Motor neuron (in vitro differentiated cells): ENCODE results near the gene DLG2. TPM values are rescaled to one million over a fixed set of nuclear protein-coding genes. Genes with fewer than 3 reads are reported as not detected.

Source experiments
- ATAC-seq, 8 experiments: fragments of 200-7000 bp; cut with Tn5 transposase; replicated peaks in 6 of 8; 2 replicates each; pipeline ENCODE4 v1.8.0; 2021; ENCODE audit warnings: mild to moderate bottlenecking in 8 of 8, moderate library complexity in 8 of 8
- H3K27ac ChIP-seq, 2 donors: fragments of 250-450 bp; sonication (Bioruptor Pico); 2 replicates each; pipeline ENCODE4 v1.9.0; 2021; ENCODE audit warnings: antibody characterized with exemption in 2 of 2, mild to moderate bottlenecking in 2 of 2, moderate library complexity in 1 of 2
- H3K4me1 ChIP-seq, 2 donors: fragments of 250-450 bp; sonication (Bioruptor Pico); replicated peaks in 1 of 2; 2 replicates each; pipeline ENCODE4 v1.6.1; 2021; ENCODE audit warnings: antibody characterized with exemption in 2 of 2, mild to moderate bottlenecking in 2 of 2, moderate library complexity in 1 of 2
- H3K4me3 ChIP-seq, 5 donors: fragments of 250-450 bp; sonication (Bioruptor Pico); 2 replicates each; pipeline ENCODE4 v1.9.0; 2021; ENCODE audit warnings: antibody characterized with exemption in 5 of 5, mild to moderate bottlenecking in 5 of 5, moderate library complexity in 4 of 5
- WGBS, 10 experiments: fragments of 450-650 bp; shearing (Covaris generic); methylation state at CpG; one replicate each; pipeline ENCODE4 v1.0.0; 2022; 5-methylcytosine and 5-hydroxymethylcytosine counted together
- in situ Hi-C, 9 experiments: fragments of 400-800 bp; cut with MboI; loops; one replicate each; pipeline ENCODE4 v1.15.0; 2021; ENCODE audit warnings: low sequenced_read_pairs in 9 of 9, low pct_unique_long_range_greater_than_20kb in 2 of 9; ENCODE audit not compliant: unreplicated experiment in 9 of 9
- total RNA-seq, 8 experiments: library from RNA; unstranded; fragments of 300-600 nt; gene quantifications; 2 replicates each; pipeline versions ENCODE4 v1.2.3 to v1.2.4, GENCODE V29; 2022

The DLG2 gene
- total RNA-seq, 8 experiments from 2014 or later = 1.3 to 17.5 (median 6.5) TPM

DNA sequence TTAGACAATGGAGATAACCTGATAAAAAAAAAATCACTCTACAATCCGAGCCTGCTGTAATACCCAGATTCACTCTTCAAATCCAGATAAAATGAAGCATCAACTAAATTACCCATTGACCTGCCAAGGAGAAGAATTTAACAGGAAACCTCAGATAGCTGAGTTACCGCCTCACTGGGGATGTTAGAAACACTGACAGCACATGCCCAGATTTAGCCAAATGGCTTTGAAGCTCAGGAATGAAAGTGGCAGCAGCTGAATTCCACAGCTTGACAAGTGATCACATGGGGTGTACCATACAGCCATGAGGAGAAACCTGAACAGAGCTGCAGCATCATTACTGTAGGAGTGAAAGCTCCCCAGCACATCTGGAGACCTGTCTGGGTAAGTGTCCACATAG, 807.6 kb downstream of the DLG2 start:
- Histone ChIP-seq H3K4me1 (no peaks in the 10 kb centered on the region), H3K4me3 (no peak overlapping the region), H3K27ac (no peak overlapping the region)
- 60 to 100% (median 84%) methylated on average over 1 to 2 of the region's 2 CpGs; no CpG with 5 or more reads in 4 of the 10 experiments for WGBS, 10 experiments
- no peak for ATAC-seq
- in situ Hi-C loops = loop anchor here in 2 of 9 experiments (25.0 kb wide), 1 partner anchor 768 kb away; no protein-coding TSS in a partner anchor

GRCh38 chr11:84819128-84819527, 808.0 kb downstream of the DLG2 start:
- H3K27ac ChIP-seq = no peak overlapping the region
- H3K4me1 ChIP-seq = no peaks in the 10 kb centered on the region
- WGBS, 10 experiments = 13 to 67% methylated on average over 1 of the region's 1 CpG; no CpG with 5 or more reads in 8 of the 10 experiments
- ATAC-seq = no peak
- in situ Hi-C loops = loop anchor here in 2 of 9 experiments (25.0 kb wide), 1 partner anchor 768 kb away; no protein-coding TSS in a partner anchor
- H3K4me3 ChIP-seq = no peak overlapping the region

DNA sequence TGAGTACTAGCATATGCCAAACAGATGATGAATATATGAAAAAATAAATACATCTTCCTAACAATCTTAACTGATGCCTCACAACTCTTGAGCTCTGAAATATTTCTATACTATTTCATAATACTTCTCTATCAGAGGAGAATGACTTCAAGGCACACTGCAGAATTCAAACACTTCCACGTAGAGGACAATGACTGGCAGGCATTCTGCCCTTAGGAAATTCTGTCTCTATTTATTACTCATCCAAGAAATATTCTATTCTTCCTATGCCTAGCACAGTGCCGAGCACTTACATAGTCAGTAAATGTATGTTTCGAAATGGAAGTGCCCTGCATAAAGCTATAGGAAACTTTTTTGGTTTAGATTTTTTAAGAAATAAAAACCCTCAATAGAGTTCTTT, 809.1 kb downstream of the DLG2 start:
- Histone ChIP-seq H3K27ac (no peak overlapping the region), H3K4me3 (no peak overlapping the region), H3K4me1 (no peaks in the 10 kb centered on the region)
- in situ Hi-C loops = loop anchor here in 2 of 9 experiments (25.0 kb wide), 1 partner anchor 769 kb away; no protein-coding TSS in a partner anchor
- 6 to 64% (median 42%) methylated on average over 2 to 3 of the region's 3 CpGs; no CpG with 5 or more reads in 1 of the 10 experiments for WGBS, 10 experiments
- ATAC-seq = peak in 3 of 8 experiments; percentile 38 to 74 (median 74)

- WGBS, 10 experiments = 0 to 100% (median 57%) methylated on average over 1 to 3 of the region's 3 CpGs; no CpG with 5 or more reads in 1 of the 10 experiments
- H3K4me1 ChIP-seq = no peaks in the 10 kb centered on the region
- no peak overlapping the region for H3K4me3 ChIP-seq
- ATAC-seq = peak in 5 of 8 experiments; percentile 25 to 94 (median 76)
- H3K27ac ChIP-seq = no peak overlapping the region
- in situ Hi-C loops = loop anchor here in 2 of 9 experiments (25.0 kb wide), 1 partner anchor 775 kb away; no protein-coding TSS in a partner anchor
These were observed 814.6 kb downstream of the DLG2 start for GRCh38 chr11:84812471-84812969.

GRCh38 chr11:84806354-84806753, 820.8 kb downstream of the DLG2 start:
- in situ Hi-C loops = loop anchor here in 2 of 9 experiments (25.0 kb wide), 1 partner anchor 781 kb away; no protein-coding TSS in a partner anchor
- Histone ChIP-seq H3K4me1 (no peaks in the 10 kb centered on the region), H3K27ac (no peak overlapping the region), H3K4me3 (no peak overlapping the region)
- 27 to 100% (median 91%) methylated on average over 1 to 2 of the region's 2 CpGs; no CpG with 5 or more reads in 1 of the 10 experiments for WGBS, 10 experiments
- no peak for ATAC-seq

- Histone ChIP-seq H3K4me1 (no peaks in the 10 kb centered on the region), H3K27ac (no peak overlapping the region), H3K4me3 (no peak overlapping the region)
- in situ Hi-C loops = loop anchor here in 2 of 9 experiments (25.0 kb wide), 1 partner anchor 783 kb away; no protein-coding TSS in a partner anchor
- 50 to 87% (median 63%) methylated on average over 1 of the region's 1 CpG; no CpG with 5 or more reads in 2 of the 10 experiments for WGBS, 10 experiments
- ATAC-seq = no peak
These were observed 823.1 kb downstream of the DLG2 start for GRCh38 chr11:84804041-84804440.

DNA sequence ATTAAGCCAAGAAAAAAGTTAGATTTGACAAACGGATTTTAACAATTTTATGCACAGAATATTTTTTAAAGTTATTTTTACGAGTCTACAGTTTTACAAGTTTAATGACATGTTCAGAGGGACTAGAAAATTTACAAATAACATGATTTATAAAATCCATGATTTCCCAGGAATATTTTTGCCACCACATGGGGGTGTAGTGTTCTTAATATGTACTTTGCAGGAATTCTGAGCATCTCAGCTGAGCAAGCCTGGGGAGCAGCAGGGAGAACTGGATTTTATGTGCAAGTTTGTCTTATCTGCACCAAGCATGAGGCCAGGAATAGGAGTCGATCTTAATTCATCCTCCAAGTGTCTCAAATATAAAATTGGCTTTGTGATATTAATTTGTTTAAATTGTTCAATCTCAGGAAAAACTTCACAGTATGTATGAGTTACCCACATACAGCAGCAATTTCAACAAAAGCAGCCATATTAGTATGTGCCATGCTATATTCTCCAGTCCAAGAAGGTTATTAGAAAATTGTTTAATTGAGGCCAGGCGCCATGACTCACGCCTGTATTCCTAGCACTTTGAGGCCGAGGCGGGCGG, 826.3 kb downstream of the DLG2 start:
- 6 to 94% (median 51%) methylated on average over 1 to 7 of the region's 8 CpGs; no CpG with 5 or more reads in 1 of the 10 experiments for WGBS, 10 experiments
- in situ Hi-C loops = loop anchor here in 2 of 9 experiments (25.0 kb wide), 1 partner anchor 786 kb away; no protein-coding TSS in a partner anchor
- Histone ChIP-seq H3K27ac (no peak overlapping the region), H3K4me1 (no peaks in the 10 kb centered on the region), H3K4me3 (no peak overlapping the region)
- ATAC-seq = peak in 3 of 8 experiments; percentile 62 to 66 (median 64)

GRCh38 chr11:84799112-84799511, 828.0 kb downstream of the DLG2 start:
- WGBS, 10 experiments = 20 to 100% (median 80%) methylated on average over 1 to 3 of the region's 3 CpGs; no CpG with 5 or more reads in 1 of the 10 experiments
- ATAC-seq = peak in 2 of 8 experiments; percentile 28 to 61
- no peaks in the 10 kb centered on the region for H3K4me1 ChIP-seq
- in situ Hi-C loops = loop anchor here in 1 of 9 experiments (25.0 kb wide), 2 partner anchors 188 to 788 kb away; no protein-coding TSS in a partner anchor
- H3K4me3 ChIP-seq = no peak overlapping the region
- H3K27ac ChIP-seq = no peak overlapping the region

- Histone ChIP-seq H3K4me3 (no peak overlapping the region), H3K27ac (no peak overlapping the region), H3K4me1 (no peaks in the 10 kb centered on the region)
- WGBS, 10 experiments = 73 to 100% (median 89%) methylated on average over 1 to 8 of the region's 8 CpGs; no CpG with 5 or more reads in 5 of the 10 experiments
- in situ Hi-C loops = loop anchor here in 1 of 9 experiments (25.0 kb wide), 2 partner anchors 192 to 792 kb away; no protein-coding TSS in a partner anchor
- no peak for ATAC-seq
These were observed 831.4 kb downstream of the DLG2 start for GRCh38 chr11:84795698-84796097.

DNA sequence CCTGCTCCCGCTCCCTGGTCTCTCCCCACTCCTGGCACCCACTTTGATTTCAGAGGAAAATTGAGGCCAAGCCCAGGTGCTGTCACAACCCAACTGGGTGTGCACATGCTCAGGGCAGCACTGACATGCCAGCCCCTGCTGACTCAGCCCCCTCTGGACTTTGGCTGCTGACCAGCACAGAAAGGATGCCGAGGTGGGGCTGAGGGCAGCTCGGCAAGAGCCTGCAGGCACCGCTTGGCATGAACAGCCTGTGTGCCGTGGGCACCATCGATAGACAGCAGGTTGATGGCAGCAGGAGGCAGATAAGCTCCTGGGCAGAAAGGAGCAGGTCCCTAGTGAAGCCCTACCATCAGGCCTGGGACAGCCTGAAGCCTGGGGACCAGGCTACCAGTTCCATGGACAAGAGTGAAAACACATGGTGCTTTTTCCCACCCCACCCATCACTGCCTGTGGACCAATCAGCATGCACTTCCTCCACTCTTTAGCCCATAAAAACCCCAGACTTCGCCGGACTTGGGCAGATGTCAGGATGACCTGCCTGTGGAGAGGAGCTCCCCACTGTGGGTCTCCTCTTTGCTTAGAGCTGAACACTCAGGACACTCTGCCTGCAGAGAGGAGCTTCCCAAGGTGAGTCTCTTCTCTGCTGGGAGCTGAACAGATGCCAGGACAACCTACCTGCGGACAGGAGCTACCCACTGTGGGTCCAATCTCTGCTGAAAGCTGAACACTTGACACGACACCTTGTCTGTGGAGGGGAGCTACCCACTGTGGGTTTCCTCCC, 832.3 kb downstream of the DLG2 start:
- WGBS, 10 experiments = 90 to 100% (median 92%) methylated on average over 2 to 8 of the region's 10 CpGs; no CpG with 5 or more reads in 6 of the 10 experiments
- in situ Hi-C loops = loop anchor here in 1 of 9 experiments (25.0 kb wide), 2 partner anchors 192 to 792 kb away; no protein-coding TSS in a partner anchor
- ATAC-seq = no peak

GRCh38 chr11:84793318-84793717, 833.8 kb downstream of the DLG2 start:
- ATAC-seq = no peak
- Histone ChIP-seq H3K27ac (no peak overlapping the region), H3K4me1 (no peaks in the 10 kb centered on the region), H3K4me3 (no peak overlapping the region)
- in situ Hi-C loops = loop anchor here in 1 of 9 experiments (25.0 kb wide), 2 partner anchors 194 to 794 kb away; no protein-coding TSS in a partner anchor
- WGBS, 10 experiments = 61 to 100% (median 90%) methylated on average over 1 to 2 of the region's 2 CpGs

More for the DNA sequence above, 832.3 kb downstream of the DLG2 start:
- H3K4me3 ChIP-seq = no peak overlapping the region
- H3K27ac ChIP-seq = no peak overlapping the region
- H3K4me1 ChIP-seq = no peaks in the 10 kb centered on the region

DNA sequence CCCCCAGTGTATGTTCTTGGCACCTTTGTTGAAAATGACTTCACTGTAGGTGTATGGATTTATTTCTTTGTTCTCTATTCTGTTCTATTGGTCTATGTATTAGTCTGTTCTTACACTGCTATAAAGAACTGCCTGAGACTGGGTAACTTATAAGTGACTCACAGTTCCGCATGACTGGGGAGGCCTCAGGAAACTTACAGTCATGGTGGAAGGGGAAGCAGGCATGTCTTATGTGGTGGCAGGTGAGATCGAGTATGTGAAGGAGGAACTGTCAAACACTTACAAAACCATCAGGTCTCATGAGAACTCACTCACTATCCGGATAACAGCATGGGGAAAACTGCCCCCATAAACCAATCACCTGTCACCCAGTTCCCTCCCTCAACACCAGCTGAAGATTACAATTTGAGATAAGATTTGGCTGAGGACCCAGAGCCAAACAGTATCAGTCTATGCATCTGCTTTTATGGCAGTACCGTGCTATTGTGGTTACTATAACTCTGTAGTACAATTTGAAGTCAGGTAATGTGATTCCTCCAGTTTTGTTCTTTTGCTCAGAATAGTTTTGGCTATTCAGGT, 836.2 kb downstream of the DLG2 start:
- in situ Hi-C loops = loop anchor here in 1 of 9 experiments (25.0 kb wide), 2 partner anchors 196 to 796 kb away; no protein-coding TSS in a partner anchor
- ATAC-seq = no peak
- 20 to 100% (median 91%) methylated on average over 1 to 4 of the region's 4 CpGs; no CpG with 5 or more reads in 2 of the 10 experiments for WGBS, 10 experiments
- no peak overlapping the region for H3K27ac ChIP-seq
- H3K4me3 ChIP-seq = no peak overlapping the region
- H3K4me1 ChIP-seq = no peaks in the 10 kb centered on the region
